Brain microvascular endothelial cell (primary cell): ENCODE results near the gene IGFALS.

Source experiments
- DNase-seq: peaks from one replicate; pipeline ENCODE4 v3.0.0-alpha.2; 2020
- H3K27ac ChIP-seq: fragments of 250-450 bp; sonication (Bioruptor Pico); 2 replicates; pipeline ENCODE4 v1.5.1; 2020; ENCODE audit warnings: mild to moderate bottlenecking, moderate library complexity
- H3K27me3 ChIP-seq: fragments of 250-450 bp; sonication (Bioruptor Pico); replicated peaks from 2 replicates; pipeline ENCODE4 v1.5.1; 2020; ENCODE audit warnings: mild to moderate bottlenecking
- H3K36me3 ChIP-seq: fragments of 250-450 bp; sonication (Bioruptor Pico); replicated peaks from 2 replicates; pipeline ENCODE4 v1.5.1; 2020; ENCODE audit warnings: mild to moderate bottlenecking
- H3K4me3 ChIP-seq: 2 replicates; pipeline ENCODE4 v1.5.1; 2011; ENCODE audit warnings: low read depth, mild to moderate bottlenecking, control low read depth, low read length, moderate library complexity
- in situ Hi-C: cut with HindIII; loops from 2 replicates; pipeline ENCODE4 v1.10.0; 2017; ENCODE audit warnings: low sequenced_read_pairs, low pct_ligation_motif_present
- TF ChIP-seq, protein P1 (sequence below): IDR thresholded peaks from 2 replicates; pipeline ENCODE4 v1.5.1; 2011; ENCODE audit warnings: low read depth, mild to moderate bottlenecking, moderate library complexity, low read length, control low read depth, inconsistent platforms; ENCODE audit errors: missing control alignments

The IGFALS gene

DNA sequence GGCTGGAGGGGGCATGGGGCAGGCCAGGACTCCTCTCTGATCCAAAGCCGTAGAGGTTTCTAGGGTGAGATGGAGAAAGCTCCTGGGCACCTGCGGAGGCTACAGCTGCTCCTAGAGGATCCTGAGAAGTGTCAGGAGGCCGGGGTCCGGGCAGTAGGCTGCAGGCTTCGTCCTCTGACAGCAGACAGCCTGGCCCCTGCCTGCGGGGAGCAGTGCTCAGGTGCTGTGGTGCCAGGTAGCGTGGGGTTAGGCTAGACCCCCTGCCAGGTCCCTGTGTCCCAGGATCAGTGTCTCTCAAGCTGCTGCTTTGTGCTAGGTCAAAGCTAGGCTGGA lies 19.1 kb downstream of the IGFALS start:
- in situ Hi-C loops: no loop called here
- Histone ChIP-seq H3K4me3 (no peak overlapping the region), H3K27ac (no peak overlapping the region), H3K27me3 (no peaks in the 10 kb centered on the region), H3K36me3 (peaks cover 29% of the 10 kb centered on the region)
- no peak for DNase-seq
- TF ChIP-seq, protein P1, sequence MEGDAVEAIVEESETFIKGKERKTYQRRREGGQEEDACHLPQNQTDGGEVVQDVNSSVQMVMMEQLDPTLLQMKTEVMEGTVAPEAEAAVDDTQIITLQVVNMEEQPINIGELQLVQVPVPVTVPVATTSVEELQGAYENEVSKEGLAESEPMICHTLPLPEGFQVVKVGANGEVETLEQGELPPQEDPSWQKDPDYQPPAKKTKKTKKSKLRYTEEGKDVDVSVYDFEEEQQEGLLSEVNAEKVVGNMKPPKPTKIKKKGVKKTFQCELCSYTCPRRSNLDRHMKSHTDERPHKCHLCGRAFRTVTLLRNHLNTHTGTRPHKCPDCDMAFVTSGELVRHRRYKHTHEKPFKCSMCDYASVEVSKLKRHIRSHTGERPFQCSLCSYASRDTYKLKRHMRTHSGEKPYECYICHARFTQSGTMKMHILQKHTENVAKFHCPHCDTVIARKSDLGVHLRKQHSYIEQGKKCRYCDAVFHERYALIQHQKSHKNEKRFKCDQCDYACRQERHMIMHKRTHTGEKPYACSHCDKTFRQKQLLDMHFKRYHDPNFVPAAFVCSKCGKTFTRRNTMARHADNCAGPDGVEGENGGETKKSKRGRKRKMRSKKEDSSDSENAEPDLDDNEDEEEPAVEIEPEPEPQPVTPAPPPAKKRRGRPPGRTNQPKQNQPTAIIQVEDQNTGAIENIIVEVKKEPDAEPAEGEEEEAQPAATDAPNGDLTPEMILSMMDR: no peak

- Histone ChIP-seq H3K27ac (peak overlapping the region; percentile 63), H3K36me3 (peaks cover 35% of the 10 kb centered on the region), H3K4me3 (peak overlapping the region; percentile 79), H3K27me3 (no peaks in the 10 kb centered on the region)
- in situ Hi-C loops: no loop called here
- TF ChIP-seq, protein P1: no peak
- DNase-seq: no peak
These were observed 19.6 kb downstream of the IGFALS start for GRCh38 chr16:1773703-1774447.

GRCh38 chr16:1772908-1773702 lies 20.4 kb downstream of the IGFALS start, which contains the start of gene MRPS34:
TSS of gene MRPS34 (minus strand) at chr16:1773134. CDS start at chr16:1773119, 15 bp downstream.
- Histone ChIP-seq H3K27me3 (no peaks in the 10 kb centered on the region), H3K4me3 (peak within 1 kb of the TSS; percentile 79), H3K27ac (peak within 1 kb of the TSS; percentile 63), H3K36me3 (peaks cover 42% of the 10 kb centered on the region)
- in situ Hi-C loops: no loop called here
- peak; percentile 56 for DNase-seq
- TF ChIP-seq, protein P1: peak; percentile 60

DNA sequence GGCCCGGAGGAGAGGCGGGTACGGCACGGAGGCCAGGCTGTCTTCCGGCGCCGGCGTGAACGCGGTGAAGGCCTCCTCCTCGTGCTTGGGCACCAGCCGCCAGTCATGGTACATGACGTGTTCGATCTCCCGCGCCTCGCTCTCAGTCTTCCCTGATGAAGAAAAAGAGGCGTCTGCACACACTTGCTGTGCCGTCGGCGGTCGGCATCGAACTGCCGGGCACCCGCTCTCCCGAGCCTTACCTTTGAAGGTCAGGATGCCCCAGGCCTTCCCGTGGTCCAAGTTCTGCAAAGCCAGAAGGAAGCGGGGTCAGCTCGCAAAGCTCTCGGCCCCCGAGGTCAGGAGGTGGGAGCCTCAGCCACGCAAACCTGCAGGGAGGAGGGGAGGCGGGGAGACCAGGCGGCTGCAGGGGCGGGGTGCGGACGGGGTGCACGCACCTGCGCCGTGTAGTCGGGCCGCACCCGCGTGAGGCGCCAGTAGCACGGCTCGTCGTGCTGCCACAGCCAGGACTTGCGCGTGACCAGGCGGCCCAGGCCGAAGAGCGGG lies 21.1 kb downstream of the IGFALS start, which contains the start of gene EME2:
EME2 (plus strand) TSS at position 449 of the 546 bp plus-strand sequence. CDS start 418 bp downstream, outside the sequence.
- no peak for DNase-seq

DNA sequence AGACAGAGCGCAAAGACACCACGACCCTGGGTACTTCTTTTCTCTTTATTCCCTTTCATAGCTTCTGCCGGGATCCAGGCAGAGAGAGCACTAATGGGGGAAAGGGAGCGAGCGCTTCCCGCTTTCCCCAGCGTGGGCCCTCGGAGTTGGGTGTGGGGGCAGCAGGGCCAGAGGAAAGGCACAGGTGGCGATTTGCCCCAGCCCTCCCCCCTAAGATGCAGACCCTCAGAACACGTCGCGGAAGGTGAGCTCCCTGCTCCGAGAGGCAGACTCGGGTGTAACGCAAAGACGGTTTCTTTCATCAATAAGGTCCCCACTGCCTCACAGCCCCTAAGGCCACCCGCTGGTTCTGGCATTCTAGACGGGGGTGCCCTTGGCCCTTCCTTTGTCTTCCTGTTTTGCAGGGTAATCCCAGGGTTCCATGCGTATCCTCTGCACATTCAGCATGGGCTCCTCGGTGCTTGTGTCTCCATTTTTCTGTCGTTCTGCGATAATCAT lies 21.6 kb downstream of the IGFALS start:
- Histone ChIP-seq H3K27me3 (no peaks in the 10 kb centered on the region), H3K27ac (peak overlapping the region; percentile 63), H3K36me3 (peaks cover 45% of the 10 kb centered on the region), H3K4me3 (peak overlapping the region; percentile 79)
- DNase-seq: no peak
- TF ChIP-seq, protein P1: no peak
- in situ Hi-C loops: no loop called here

More for the DNA sequence above, 21.1 kb downstream of the IGFALS start, which contains the start of gene EME2:
- no peaks in the 10 kb centered on the region for H3K27me3 ChIP-seq
- in situ Hi-C loops: no loop called here
- H3K27ac ChIP-seq: peak within 1 kb of the TSS; percentile 63
- H3K36me3 ChIP-seq: peaks cover 44% of the 10 kb centered on the region
- H3K4me3 ChIP-seq: peak within 1 kb of the TSS; percentile 79
- TF ChIP-seq, protein P1: no peak
